ENCODE data around the gene RRP12.

DNA sequence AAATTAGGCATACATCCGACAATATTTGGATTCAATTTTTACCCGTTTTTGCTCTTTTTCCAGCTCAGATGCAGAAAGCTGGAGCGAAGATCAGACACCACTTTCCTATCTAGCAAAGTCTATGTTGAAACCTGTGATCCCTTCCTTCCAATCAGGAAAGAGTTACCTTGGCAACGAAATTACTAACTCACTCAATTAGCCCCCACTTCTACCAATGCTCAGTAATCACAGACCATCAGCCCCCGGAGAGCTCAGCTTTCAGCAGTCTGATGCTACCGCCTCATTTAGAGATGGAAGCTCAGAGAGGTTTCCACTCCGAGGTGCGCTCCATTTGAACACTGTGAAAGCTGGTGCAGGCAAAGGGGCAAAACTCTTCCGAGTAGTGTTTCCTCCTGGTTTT is 75.4 kb downstream of the RRP12 start:
- TF ChIP-seq, protein P1, sequence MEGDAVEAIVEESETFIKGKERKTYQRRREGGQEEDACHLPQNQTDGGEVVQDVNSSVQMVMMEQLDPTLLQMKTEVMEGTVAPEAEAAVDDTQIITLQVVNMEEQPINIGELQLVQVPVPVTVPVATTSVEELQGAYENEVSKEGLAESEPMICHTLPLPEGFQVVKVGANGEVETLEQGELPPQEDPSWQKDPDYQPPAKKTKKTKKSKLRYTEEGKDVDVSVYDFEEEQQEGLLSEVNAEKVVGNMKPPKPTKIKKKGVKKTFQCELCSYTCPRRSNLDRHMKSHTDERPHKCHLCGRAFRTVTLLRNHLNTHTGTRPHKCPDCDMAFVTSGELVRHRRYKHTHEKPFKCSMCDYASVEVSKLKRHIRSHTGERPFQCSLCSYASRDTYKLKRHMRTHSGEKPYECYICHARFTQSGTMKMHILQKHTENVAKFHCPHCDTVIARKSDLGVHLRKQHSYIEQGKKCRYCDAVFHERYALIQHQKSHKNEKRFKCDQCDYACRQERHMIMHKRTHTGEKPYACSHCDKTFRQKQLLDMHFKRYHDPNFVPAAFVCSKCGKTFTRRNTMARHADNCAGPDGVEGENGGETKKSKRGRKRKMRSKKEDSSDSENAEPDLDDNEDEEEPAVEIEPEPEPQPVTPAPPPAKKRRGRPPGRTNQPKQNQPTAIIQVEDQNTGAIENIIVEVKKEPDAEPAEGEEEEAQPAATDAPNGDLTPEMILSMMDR (IDR thresholded peaks at IDR 0.05; ENCODE audit: low read length) = no peak
- no peak for TF ChIP-seq EZH2 (IDR thresholded peaks at IDR 0.05; ENCODE audit: borderline replicate concordance, low read length)

Data from OCI-LY1 (cell line).